ENCODE data around the gene HSD3B1. TPM values are rescaled to one million over a fixed set of nuclear protein-coding genes. Genes with fewer than 3 reads are reported as not detected.

The HSD3B1 gene
- polyA plus RNA-seq, 1 of the 3 experiments (the other 2 are of a cell fraction), result not detected

DNA sequence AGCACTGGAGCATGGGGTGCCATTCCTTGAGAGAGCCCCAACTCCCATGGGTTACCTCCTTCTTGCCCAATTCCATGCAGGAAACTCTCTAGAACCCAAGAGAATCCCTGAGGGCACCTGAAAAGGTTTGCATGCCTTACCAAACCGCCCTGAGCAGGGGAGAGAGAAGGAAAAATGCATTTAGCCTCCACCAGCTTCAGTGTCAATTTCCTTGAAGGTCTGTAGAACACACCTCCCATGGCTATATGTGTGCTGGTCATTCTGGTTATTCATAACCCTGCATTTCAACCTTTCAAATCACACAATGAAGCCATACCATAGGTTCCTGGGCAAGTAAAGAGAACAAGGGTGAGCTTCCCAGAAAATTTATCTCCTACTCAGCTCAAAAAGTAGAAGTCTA lies 39.6 kb downstream of the HSD3B1 start:
- POLR2A ChIA-PET, result no interaction called here
- Histone ChIP-seq H3K36me3 (replicated peaks in 1 of 2; ENCODE audit: control insufficient read depth in 1 of 2, insufficient read depth in 2 of 2, low read length in 1 of 2) (no peaks in the 10 kb centered on the region), H3K9me2 (no peaks in the 10 kb centered on the region), H3F3A (replicated peaks; ENCODE audit: insufficient read depth) (no peaks in the 10 kb centered on the region), H3K79me2 (ENCODE audit: insufficient read depth) (no peaks in the 10 kb centered on the region), H3K27ac (ENCODE audit: low read depth in 2 of 2, low read length in 1 of 2) (no peak overlapping the region), H2AFZ (ENCODE audit: low read depth) (no peak overlapping the region), H3K9me3 (no peaks in the 10 kb centered on the region), H3K4me3 (ENCODE audit: low read depth in 2 of 2, low read length in 1 of 2) (no peak overlapping the region), H3K4me1 (ENCODE audit: control insufficient read depth in 1 of 2, insufficient read depth in 2 of 2, low read depth in 1 of 2, low read length in 1 of 2) (no peaks in the 10 kb centered on the region), H3K27me3 (ENCODE audit: insufficient read depth) (peaks cover 7% of the 10 kb centered on the region; the same call in 1 of the 2 replicates), H4K20me1 (ENCODE audit: insufficient read depth) (no peaks in the 10 kb centered on the region), H3K4me2 (no peak overlapping the region), H3K9ac (no peak overlapping the region)
- CTCF ChIA-PET, result interaction anchor here (1.0 kb wide), 1 partner anchor 129 kb away, joined by 3 read pairs; no protein-coding TSS in a partner anchor
- DNase-seq, result no peak
- TF ChIP-seq, protein P1, sequence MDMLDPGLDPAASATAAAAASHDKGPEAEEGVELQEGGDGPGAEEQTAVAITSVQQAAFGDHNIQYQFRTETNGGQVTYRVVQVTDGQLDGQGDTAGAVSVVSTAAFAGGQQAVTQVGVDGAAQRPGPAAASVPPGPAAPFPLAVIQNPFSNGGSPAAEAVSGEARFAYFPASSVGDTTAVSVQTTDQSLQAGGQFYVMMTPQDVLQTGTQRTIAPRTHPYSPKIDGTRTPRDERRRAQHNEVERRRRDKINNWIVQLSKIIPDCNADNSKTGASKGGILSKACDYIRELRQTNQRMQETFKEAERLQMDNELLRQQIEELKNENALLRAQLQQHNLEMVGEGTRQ (IDR thresholded peaks at IDR 0.05; ENCODE audit: borderline replicate concordance, low read depth, low read length), result no peak
- no peak for TF ChIP-seq NRF1 (IDR thresholded peaks at IDR 0.05; ENCODE audit: low read depth, low read length)
- TF ChIP-seq TCF12 (IDR thresholded peaks at IDR 0.05), result no peak
- TF ChIP-seq ELF1 (IDR thresholded peaks at IDR 0.05), result no peak
- TF ChIP-seq, protein P2, sequence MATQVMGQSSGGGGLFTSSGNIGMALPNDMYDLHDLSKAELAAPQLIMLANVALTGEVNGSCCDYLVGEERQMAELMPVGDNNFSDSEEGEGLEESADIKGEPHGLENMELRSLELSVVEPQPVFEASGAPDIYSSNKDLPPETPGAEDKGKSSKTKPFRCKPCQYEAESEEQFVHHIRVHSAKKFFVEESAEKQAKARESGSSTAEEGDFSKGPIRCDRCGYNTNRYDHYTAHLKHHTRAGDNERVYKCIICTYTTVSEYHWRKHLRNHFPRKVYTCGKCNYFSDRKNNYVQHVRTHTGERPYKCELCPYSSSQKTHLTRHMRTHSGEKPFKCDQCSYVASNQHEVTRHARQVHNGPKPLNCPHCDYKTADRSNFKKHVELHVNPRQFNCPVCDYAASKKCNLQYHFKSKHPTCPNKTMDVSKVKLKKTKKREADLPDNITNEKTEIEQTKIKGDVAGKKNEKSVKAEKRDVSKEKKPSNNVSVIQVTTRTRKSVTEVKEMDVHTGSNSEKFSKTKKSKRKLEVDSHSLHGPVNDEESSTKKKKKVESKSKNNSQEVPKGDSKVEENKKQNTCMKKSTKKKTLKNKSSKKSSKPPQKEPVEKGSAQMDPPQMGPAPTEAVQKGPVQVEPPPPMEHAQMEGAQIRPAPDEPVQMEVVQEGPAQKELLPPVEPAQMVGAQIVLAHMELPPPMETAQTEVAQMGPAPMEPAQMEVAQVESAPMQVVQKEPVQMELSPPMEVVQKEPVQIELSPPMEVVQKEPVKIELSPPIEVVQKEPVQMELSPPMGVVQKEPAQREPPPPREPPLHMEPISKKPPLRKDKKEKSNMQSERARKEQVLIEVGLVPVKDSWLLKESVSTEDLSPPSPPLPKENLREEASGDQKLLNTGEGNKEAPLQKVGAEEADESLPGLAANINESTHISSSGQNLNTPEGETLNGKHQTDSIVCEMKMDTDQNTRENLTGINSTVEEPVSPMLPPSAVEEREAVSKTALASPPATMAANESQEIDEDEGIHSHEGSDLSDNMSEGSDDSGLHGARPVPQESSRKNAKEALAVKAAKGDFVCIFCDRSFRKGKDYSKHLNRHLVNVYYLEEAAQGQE (IDR thresholded peaks at IDR 0.05; ENCODE audit: low read depth, low read length), result no peak
- TF ChIP-seq, protein P3, sequence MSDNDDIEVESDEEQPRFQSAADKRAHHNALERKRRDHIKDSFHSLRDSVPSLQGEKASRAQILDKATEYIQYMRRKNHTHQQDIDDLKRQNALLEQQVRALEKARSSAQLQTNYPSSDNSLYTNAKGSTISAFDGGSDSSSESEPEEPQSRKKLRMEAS (IDR thresholded peaks at IDR 0.05; ENCODE audit: low read depth), result no peak
- no peak for TF ChIP-seq GABPA (IDR thresholded peaks at IDR 0.05; ENCODE audit: low read depth)
- TF ChIP-seq, protein P4, sequence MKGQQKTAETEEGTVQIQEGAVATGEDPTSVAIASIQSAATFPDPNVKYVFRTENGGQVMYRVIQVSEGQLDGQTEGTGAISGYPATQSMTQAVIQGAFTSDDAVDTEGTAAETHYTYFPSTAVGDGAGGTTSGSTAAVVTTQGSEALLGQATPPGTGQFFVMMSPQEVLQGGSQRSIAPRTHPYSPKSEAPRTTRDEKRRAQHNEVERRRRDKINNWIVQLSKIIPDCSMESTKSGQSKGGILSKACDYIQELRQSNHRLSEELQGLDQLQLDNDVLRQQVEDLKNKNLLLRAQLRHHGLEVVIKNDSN (IDR thresholded peaks at IDR 0.05; ENCODE audit: borderline replicate concordance, low read depth), result no peak
- no peak for TF ChIP-seq FOXM1 (IDR thresholded peaks at IDR 0.05; ENCODE audit: low read depth)
- no peak for TF ChIP-seq JUND (IDR thresholded peaks at IDR 0.05)
- TF ChIP-seq EP300 (IDR thresholded peaks at IDR 0.05; ENCODE audit: borderline replicate concordance in 1 of 2, low read depth in 1 of 2, low read length in 1 of 2), result no peak
- no peak for TF ChIP-seq RXRA (IDR thresholded peaks at IDR 0.05; ENCODE audit: borderline replicate concordance, low read depth)
- no peak for TF ChIP-seq RAD21 (IDR thresholded peaks at IDR 0.05; ENCODE audit: low read length)
- TF ChIP-seq RCOR1 (IDR thresholded peaks at IDR 0.05; ENCODE audit: low read length), result no peak
- no peak for TF ChIP-seq MXI1 (IDR thresholded peaks at IDR 0.05; ENCODE audit: low read depth, low read length)
- no peak for TF ChIP-seq GATA2 (CRISPR knock-in tag; IDR thresholded peaks at IDR 0.05)
- TF ChIP-seq POLR2AphosphoS5 (IDR thresholded peaks at IDR 0.05; ENCODE audit: low read depth, low read length), result no peak
- 0% methylated on average over 1 of the region's 1 CpG for WGBS (ENCODE audit: low lambda C conversion rate)
